Memory B cell (primary cell): Measurements from ENCODE around the gene KCNAB1.

Experiments used
- ATAC-seq: fragments of 150-1000 bp; cut with Tn5 transposase; 2 replicates; pipeline ENCODE4 v1.10.0; 2021; ENCODE audit warnings: low read depth, mild to moderate bottlenecking, moderate library complexity
- DNase-seq, 2 donors: peaks; one replicate each; pipeline ENCODE4 v3.0.0; 2022; ENCODE audit warnings: low spot score in 2 of 2
- H3K27ac Mint-ChIP-seq: one replicate; pipeline ENCODE4 v1.8.0; 2022; ENCODE audit warnings: mild to moderate bottlenecking, moderate library complexity, mixed read lengths
- H3K27me3 Mint-ChIP-seq: one replicate; pipeline ENCODE4 v1.8.0; 2022; ENCODE audit warnings: mixed read lengths
- H3K36me3 Mint-ChIP-seq: one replicate; pipeline ENCODE4 v1.8.0; 2022; ENCODE audit warnings: mild to moderate bottlenecking, mixed read lengths
- H3K4me1 Mint-ChIP-seq: one replicate; pipeline ENCODE4 v1.8.0; 2022; ENCODE audit warnings: mixed read lengths
- H3K4me3 Mint-ChIP-seq: one replicate; pipeline ENCODE4 v1.8.0; 2022; ENCODE audit warnings: mild to moderate bottlenecking, moderate library complexity, mixed read lengths
- H3K9me3 Mint-ChIP-seq: one replicate; pipeline ENCODE4 v1.8.0; 2022; ENCODE audit warnings: mixed read lengths

Gene KCNAB1

DNA sequence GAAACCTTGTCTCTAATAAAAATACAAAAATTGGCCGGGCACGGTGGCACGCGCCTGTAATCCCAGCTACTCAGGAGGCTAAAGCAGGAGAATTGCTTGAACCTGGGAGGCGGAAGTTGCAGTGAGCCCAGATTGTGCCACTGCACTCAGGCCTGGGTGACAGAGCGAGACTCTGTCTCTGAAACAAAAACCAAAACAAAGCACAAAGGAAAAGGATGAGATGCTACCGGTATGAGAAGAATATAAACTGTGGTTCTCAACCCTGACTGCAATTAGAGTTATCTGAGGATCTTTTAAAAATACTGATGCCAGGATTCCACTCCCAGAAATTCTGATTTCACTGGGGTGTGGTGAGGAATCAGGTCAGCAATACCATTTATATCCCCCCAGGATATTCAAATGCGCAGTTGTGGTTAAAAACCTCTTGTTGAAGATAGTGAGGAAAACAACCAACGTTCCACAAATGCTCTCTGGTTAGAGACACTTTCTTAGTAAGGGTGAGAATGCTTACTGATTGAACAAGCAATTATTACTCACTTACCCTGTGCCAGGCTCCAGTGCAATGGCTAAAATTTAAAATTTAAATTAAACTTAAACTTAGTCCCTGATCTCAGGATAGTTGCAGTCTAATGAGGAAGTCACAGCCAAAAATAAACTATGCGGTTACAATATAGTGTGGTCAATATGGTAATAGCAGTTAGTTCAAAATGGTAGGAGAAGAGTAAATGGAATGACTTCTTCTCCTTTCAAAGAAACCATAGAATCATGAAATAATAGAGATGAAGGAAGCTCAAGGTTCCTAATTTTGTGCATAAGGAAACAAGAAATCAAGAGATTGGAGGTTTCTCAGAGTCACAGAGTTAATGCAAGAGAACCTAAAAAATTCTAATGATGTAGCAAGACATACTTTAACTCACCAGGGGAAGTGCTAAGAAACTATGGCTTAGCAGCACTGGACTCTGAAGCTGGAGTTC, 325.0 kb downstream of the KCNAB1 start:
- DNase-seq, result no peak
- no peak overlapping the region for H3K27ac Mint-ChIP-seq
- no peaks in the 10 kb centered on the region for H3K9me3 Mint-ChIP-seq
- peaks cover 6% of the 10 kb centered on the region for H3K4me1 Mint-ChIP-seq
- H3K27me3 Mint-ChIP-seq, result peaks cover 2% of the 10 kb centered on the region
- ATAC-seq, result peak; percentile 66
- no peaks in the 10 kb centered on the region for H3K36me3 Mint-ChIP-seq
- peak overlapping the region; percentile 12 for H3K4me3 Mint-ChIP-seq

DNA sequence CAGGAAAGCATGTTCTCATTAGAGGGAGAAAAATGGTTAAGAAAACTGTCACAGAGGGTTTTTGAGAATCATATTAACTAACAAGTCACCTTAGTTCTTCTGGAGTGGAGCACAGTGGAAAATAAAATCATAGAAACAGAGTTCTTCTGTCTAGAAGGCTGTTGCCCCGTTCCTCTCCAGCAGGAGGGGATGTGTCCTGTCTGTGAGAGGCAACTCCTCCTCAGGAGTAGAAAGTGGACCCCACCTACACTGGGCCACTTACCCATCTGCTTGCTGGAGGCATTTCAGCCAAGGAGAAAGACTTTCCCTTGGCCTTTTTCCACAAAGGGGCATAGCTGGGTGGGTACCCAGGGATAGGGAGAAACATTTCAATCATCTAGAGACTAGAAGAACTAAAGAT, 327.9 kb downstream of the KCNAB1 start:
- DNase-seq (no peak), ATAC-seq (peak; percentile 68)
- Mint-ChIP-seq H3K4me3 (no peak overlapping the region), H3K9me3 (no peaks in the 10 kb centered on the region), H3K4me1 (peaks cover 6% of the 10 kb centered on the region), H3K27me3 (peaks cover 4% of the 10 kb centered on the region), H3K36me3 (no peaks in the 10 kb centered on the region), H3K27ac (no peak overlapping the region)

DNA sequence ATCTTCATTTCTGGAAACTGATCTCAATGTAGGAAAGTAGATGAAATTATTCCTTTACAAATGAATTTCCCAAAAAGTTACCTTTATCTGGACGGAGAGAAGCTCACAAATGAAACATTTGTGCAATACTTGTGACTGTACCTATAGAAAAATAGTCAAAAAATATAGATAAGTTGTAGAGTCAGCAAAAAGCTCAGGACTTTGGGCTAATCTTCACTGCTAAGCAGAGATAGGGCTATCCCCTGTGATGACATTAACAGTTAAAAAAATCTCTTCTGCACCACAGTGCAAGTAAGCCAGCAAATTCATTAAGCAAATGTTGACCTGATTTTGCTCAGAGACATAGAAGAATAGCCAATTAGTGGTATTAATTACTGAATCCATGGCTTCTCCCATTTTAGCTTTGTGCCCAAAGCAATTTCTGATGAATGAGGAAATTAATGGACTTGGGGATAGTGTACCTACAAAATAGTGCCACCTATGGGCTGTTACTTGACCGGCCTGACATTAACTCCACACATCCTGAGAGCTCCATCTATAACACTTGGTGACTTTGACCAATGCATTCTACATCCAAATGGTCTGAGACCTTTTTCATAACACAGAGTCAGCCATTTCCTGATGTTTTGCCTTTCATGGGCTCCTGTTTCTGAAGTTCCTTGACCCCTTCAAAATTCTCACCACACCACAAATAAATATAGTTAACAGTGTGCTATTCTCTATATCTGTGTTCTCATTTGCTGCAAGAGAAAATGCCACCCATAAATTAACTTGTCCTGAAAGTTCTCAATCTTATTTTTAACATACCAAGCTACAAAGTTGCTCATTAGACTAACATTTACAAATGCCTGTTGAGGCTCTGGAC, 329.6 kb downstream of the KCNAB1 start:
- DNase-seq (no peak), ATAC-seq (no peak)
- H3K27ac Mint-ChIP-seq, result no peak overlapping the region
- peaks cover 4% of the 10 kb centered on the region for H3K27me3 Mint-ChIP-seq
- no peaks in the 10 kb centered on the region for H3K9me3 Mint-ChIP-seq
- no peaks in the 10 kb centered on the region for H3K36me3 Mint-ChIP-seq
- H3K4me3 Mint-ChIP-seq, result no peak overlapping the region
- peaks cover 6% of the 10 kb centered on the region for H3K4me1 Mint-ChIP-seq

GRCh38 chr3:156455839-156456238, 335.5 kb downstream of the KCNAB1 start:
- H3K4me3 Mint-ChIP-seq, result no peak overlapping the region
- no peaks in the 10 kb centered on the region for H3K36me3 Mint-ChIP-seq
- peaks cover 4% of the 10 kb centered on the region for H3K27me3 Mint-ChIP-seq
- DNase-seq (no peak), ATAC-seq (no peak)
- no peak overlapping the region for H3K27ac Mint-ChIP-seq
- H3K4me1 Mint-ChIP-seq, result peaks cover 5% of the 10 kb centered on the region
- H3K9me3 Mint-ChIP-seq, result no peaks in the 10 kb centered on the region

DNA sequence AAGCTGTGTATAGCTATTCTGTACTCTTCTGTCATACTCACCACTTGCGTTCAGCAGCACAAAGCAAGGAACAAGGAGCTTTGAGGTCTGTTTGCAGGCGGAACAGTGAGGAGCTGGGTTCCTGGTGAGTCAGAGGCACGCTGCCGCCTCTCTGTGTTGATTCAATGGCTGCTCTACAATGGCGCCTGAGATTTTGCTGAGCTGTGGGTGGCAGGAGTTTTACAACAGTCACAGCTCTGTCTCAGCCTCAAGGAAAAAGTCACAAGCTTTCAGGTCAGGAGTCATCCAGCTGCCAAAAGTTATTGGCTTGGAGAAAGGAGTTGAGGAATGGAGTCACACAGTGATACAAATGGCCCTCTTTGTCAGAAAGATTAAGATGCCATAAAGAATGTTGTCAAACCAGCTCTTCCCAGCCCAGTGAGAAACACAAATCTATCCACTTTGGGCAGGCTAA, 336.4 kb downstream of the KCNAB1 start:
- Mint-ChIP-seq H3K9me3 (no peaks in the 10 kb centered on the region), H3K27me3 (peaks cover under 1% of the 10 kb centered on the region), H3K4me3 (no peak overlapping the region), H3K4me1 (peaks cover 5% of the 10 kb centered on the region), H3K36me3 (no peaks in the 10 kb centered on the region), H3K27ac (no peak overlapping the region)
- ATAC-seq (no peak), DNase-seq (no peak)

GRCh38 chr3:156459434-156459833, 339.1 kb downstream of the KCNAB1 start:
- Mint-ChIP-seq H3K4me1 (peaks cover 5% of the 10 kb centered on the region), H3K27ac (no peak overlapping the region), H3K9me3 (no peaks in the 10 kb centered on the region), H3K4me3 (no peak overlapping the region), H3K27me3 (no peaks in the 10 kb centered on the region), H3K36me3 (no peaks in the 10 kb centered on the region)
- no peak for ATAC-seq
- no peak for DNase-seq

GRCh38 chr3:156460206-156460611, 339.8 kb downstream of the KCNAB1 start:
- ATAC-seq, result peak; percentile 79
- Mint-ChIP-seq H3K36me3 (no peaks in the 10 kb centered on the region), H3K27ac (no peak overlapping the region), H3K4me1 (peaks cover 5% of the 10 kb centered on the region), H3K27me3 (no peaks in the 10 kb centered on the region), H3K4me3 (no peak overlapping the region), H3K9me3 (no peaks in the 10 kb centered on the region)
- no peak for DNase-seq

DNA sequence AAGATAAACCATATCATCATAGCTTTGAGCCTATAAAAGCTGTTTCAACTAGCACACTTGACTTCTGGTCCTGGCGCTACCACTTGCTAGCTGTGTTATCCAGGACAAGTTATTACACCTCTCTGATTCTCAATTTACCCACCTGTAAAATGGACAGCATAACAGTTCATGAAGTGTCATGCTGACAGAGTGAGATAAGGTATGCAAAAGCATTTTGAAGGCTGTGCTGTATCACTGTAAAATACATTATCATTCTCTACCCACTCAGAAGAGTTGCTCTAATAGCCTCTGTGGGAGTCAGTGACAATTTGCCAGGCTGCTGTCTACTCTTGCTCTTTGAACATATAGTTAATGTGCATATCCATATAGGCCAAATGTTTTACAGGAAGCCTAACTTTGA, 341.5 kb downstream of the KCNAB1 start:
- no peaks in the 10 kb centered on the region for H3K36me3 Mint-ChIP-seq
- DNase-seq, result no peak
- peaks cover 5% of the 10 kb centered on the region for H3K4me1 Mint-ChIP-seq
- H3K4me3 Mint-ChIP-seq, result no peak overlapping the region
- no peaks in the 10 kb centered on the region for H3K9me3 Mint-ChIP-seq
- no peak overlapping the region for H3K27ac Mint-ChIP-seq
- no peak for ATAC-seq
- no peaks in the 10 kb centered on the region for H3K27me3 Mint-ChIP-seq

GRCh38 chr3:156463123-156463522, 342.7 kb downstream of the KCNAB1 start:
- H3K9me3 Mint-ChIP-seq, result no peaks in the 10 kb centered on the region
- ATAC-seq, result no peak
- peaks cover 1% of the 10 kb centered on the region for H3K27me3 Mint-ChIP-seq
- H3K36me3 Mint-ChIP-seq, result no peaks in the 10 kb centered on the region
- H3K4me1 Mint-ChIP-seq, result peaks cover 5% of the 10 kb centered on the region
- H3K4me3 Mint-ChIP-seq, result no peak overlapping the region
- no peak overlapping the region for H3K27ac Mint-ChIP-seq
- DNase-seq, result no peak

DNA sequence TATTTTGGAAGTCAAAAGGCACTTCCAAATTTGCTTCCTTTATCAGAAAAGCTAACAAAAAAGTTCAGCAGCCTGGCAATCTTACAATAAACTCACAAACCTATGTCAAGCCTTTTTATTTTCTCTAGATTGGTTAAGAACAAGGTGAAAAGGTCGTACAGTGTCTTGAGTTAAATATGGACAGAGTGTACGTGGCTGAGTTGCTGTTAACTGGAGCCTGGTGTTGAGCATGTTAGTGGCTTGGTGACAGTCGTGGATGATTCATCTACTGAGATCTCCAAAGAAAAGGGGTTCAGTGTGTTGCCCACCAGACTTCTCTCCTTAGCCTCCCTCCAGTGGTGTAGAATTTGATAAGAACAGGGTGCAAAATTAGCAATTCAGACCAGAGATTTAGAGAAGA, 344.8 kb downstream of the KCNAB1 start:
- no peak overlapping the region for H3K4me3 Mint-ChIP-seq
- peaks cover 4% of the 10 kb centered on the region for H3K4me1 Mint-ChIP-seq
- H3K27me3 Mint-ChIP-seq, result peaks cover 1% of the 10 kb centered on the region
- no peak overlapping the region for H3K27ac Mint-ChIP-seq
- H3K36me3 Mint-ChIP-seq, result no peaks in the 10 kb centered on the region
- H3K9me3 Mint-ChIP-seq, result no peaks in the 10 kb centered on the region
- ATAC-seq, result no peak
- no peak for DNase-seq

GRCh38 chr3:156469456-156469855, 349.1 kb downstream of the KCNAB1 start:
- H3K4me3 Mint-ChIP-seq, result no peak overlapping the region
- H3K9me3 Mint-ChIP-seq, result no peaks in the 10 kb centered on the region
- ATAC-seq (no peak), DNase-seq (no peak)
- no peaks in the 10 kb centered on the region for H3K4me1 Mint-ChIP-seq
- no peaks in the 10 kb centered on the region for H3K36me3 Mint-ChIP-seq
- peaks cover 4% of the 10 kb centered on the region for H3K27me3 Mint-ChIP-seq
- H3K27ac Mint-ChIP-seq, result no peak overlapping the region

DNA sequence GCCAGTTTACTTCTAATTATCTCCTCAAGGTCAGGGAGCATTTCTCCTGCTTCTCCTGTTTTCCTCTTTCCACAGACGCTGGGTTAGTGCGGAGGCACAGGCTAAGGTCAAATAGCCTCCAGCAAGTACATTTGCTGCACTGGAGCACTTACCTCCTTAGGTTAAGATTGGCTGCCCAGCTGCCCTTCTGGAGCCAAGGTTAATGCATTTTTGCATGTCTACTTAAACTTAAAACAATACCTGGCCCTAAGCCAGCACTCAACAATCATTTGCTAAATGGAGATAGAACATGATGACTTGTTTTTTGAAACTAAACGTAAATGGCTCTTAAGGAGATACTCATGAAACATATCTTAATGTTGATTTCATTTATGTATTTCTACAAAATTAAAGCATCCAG, 351.1 kb downstream of the KCNAB1 start:
- DNase-seq (no peak), ATAC-seq (no peak)
- H3K9me3 Mint-ChIP-seq, result no peaks in the 10 kb centered on the region
- H3K4me1 Mint-ChIP-seq, result no peaks in the 10 kb centered on the region
- no peaks in the 10 kb centered on the region for H3K36me3 Mint-ChIP-seq
- peaks cover 6% of the 10 kb centered on the region for H3K27me3 Mint-ChIP-seq
- no peak overlapping the region for H3K4me3 Mint-ChIP-seq
- H3K27ac Mint-ChIP-seq, result no peak overlapping the region

DNA sequence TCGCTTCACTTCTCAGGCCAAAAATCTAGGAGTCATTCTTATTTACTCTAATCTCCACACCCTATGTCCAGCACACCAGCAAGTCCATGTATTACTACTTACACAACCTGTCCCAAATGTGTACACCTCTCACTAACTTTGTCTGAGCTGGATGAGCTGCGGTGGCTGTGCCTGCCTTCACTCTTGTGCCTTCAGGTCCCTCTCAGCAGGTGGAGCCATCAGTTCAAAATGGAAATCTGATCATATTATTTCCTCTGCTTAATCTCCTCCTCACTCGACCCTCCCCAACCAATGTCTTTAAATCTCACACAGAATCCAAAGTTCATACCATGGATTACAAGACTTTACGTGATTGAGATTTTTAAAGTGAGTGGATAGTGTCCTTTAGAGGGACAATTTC, 351.8 kb downstream of the KCNAB1 start:
- DNase-seq (no peak), ATAC-seq (no peak)
- no peak overlapping the region for H3K27ac Mint-ChIP-seq

GRCh38 chr3:156472684-156473083, 352.3 kb downstream of the KCNAB1 start:
- peaks cover 5% of the 10 kb centered on the region for H3K27me3 Mint-ChIP-seq
- DNase-seq, result no peak

More for the DNA sequence above, 351.8 kb downstream of the KCNAB1 start:
- Mint-ChIP-seq H3K4me3 (no peak overlapping the region), H3K27me3 (peaks cover 6% of the 10 kb centered on the region), H3K36me3 (no peaks in the 10 kb centered on the region), H3K4me1 (no peaks in the 10 kb centered on the region), H3K9me3 (no peaks in the 10 kb centered on the region)

More at GRCh38 chr3:156472684-156473083, 352.3 kb downstream of the KCNAB1 start:
- Mint-ChIP-seq H3K9me3 (no peaks in the 10 kb centered on the region), H3K4me1 (no peaks in the 10 kb centered on the region), H3K27ac (no peak overlapping the region), H3K36me3 (no peaks in the 10 kb centered on the region), H3K4me3 (no peak overlapping the region)
- ATAC-seq, result no peak
